HG03139 (cell line): ENCODE measurements around the gene SIM2.

Source experiments
- ATAC-seq: cut with Tn5 transposase; IDR thresholded peaks from one replicate; pipeline ENCODE4 v1.9.1; 2021; ENCODE audit not compliant: unreplicated experiment

The SIM2 gene

DNA sequence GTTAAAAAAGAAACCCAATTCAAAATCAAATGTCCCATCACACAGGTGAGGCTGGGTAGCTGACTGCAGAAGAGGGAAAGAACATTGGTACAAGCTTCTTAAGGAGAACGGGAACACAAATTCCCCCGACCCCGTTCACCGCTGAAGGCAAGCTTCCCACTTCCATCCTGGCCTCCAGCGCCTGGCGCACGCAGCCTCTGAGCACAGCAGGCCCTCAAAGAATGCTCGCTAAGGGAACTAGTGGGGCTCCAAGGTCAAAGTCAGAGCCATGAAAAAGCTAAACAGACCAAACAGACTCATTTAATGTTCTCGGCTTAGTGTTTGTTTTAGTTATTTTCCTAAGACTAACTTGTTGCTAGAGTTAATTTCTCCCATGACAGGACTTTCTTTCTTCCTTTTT, 63.7 kb downstream of the SIM2 start:
- ATAC-seq, result no peak

DNA sequence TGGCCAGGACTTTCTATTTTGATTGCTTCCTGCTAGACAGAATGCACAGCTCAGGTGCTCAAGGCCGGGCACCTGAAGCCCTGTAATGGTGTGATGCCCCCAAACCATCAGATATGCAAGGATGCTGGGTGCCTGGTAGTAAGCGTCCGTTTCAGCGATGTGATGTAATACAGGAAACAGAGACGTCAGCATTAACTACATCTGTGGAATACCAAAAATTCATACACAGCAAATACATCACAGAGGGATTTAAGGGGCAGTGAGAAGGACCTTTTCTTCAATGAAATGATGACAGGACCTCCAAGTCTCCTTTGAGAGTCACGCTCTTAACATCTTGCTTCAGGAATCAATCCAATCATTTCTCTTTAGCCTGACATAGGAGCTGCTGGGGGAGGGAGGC, 64.4 kb downstream of the SIM2 start:
- ATAC-seq, result no peak

DNA sequence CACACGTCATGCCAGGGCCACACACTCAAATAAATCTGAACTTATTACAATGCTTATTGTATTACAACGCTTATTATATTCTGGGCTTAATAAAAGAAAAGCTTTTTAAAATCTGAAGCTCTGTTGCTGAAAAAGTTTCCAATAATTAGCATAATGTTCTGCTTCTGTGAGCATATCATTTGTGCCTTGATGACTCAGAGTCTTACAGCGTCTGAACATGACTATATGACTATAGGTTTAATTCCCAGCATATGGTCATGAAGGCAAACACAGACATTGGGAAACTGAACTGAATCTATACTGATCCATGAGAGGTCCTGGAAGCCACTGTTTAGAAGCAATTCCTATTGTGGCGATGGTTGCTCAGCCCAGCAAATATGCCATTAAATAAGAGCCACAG, 66.3 kb downstream of the SIM2 start:
- ATAC-seq, result no peak

DNA sequence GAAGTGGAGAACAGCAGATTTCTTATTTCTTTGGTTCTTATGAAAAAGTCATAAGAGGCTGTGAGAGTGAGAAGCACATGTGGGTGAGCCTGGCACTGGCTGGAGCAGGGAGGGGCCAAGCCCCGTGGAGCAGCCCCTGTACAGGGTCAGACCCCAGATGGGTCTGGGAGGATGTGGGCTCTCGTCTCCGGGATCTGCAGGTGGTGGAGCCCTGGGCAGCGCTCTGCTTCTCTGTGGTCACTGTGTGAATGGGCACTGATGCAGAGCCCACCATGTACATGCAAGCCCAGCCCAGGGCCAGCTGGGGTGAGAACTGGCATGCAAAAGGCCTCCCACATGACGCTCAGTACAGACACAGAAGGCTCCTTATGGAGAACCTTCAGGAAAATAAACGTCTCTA, 67.6 kb downstream of the SIM2 start:
- ATAC-seq, result no peak

DNA sequence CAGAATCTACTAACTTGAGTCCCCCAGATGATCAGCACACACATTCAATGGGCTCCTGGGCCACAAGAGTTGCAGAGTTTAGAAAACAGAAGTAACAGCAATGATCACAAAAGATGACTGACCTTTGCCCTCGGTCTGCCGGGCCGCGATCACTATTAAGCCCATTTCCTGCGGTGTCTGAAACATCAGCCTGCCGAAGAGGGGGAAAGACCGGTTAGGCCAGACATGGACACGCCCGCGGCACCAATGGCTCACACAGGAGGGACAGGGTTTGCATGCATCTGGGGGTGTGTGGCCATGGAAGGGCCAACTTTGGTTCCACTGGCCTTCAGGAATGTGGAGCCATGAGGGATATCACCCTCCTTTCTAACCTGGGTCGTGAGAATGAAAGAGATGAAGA, 68.2 kb downstream of the SIM2 start:
- ATAC-seq, result no peak

DNA sequence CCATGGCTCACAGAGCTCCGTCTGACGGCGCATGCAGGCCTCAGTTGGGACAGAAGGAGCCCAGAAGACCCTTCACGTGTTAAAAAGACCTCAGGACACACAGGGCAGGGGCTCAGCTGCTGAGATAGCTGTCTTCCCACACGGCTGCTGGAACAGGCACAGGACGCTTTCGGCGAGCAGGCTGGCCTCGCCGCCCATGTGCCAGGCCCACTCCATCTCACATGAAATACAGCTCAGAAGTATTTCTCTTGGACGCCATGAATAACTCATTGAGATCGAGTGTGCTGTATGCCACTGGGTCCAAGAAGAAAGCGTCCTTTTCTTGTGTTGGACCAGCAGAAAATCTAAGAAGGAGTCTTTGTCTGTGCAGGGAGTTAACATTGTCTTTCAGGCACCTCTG, 69.6 kb downstream of the SIM2 start:
- ATAC-seq, result no peak

DNA sequence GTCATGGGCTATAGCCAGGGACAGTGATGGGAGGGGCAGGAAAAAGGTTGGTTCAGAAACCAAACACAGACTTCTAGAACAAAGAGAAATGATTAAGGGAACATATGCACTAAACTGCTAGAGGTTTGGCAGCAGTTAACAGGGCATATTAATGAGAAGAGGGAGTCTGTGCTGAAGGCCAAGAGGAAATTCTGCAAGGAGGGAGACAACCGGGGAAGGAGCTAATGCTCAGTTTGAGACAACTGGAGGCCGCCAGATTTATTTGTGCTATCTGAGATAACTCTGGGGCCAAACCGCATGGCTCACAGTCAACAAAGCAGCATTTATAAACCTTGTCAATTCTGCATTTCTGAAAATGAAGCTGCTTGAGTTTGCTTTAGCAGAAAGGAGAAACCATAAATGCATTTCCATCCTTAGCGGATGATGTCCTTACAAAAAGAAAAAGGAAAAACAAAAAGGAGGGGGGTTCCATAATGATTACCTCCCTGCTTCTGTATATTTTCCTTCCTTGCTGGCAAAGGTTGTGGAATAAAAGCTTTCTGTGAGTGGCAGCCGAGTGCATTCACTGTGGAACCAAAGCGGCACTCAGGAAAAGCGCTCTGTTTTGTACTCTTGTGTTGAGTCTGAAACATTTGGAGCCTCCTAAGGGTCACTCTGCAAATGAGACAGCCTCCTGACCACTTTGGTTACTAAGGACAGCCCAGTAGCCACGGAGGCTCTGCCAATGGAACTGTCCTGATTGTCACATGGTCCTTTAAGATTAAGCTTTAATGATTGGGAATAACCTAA, 70.3 kb downstream of the SIM2 start:
- no peak for ATAC-seq

DNA sequence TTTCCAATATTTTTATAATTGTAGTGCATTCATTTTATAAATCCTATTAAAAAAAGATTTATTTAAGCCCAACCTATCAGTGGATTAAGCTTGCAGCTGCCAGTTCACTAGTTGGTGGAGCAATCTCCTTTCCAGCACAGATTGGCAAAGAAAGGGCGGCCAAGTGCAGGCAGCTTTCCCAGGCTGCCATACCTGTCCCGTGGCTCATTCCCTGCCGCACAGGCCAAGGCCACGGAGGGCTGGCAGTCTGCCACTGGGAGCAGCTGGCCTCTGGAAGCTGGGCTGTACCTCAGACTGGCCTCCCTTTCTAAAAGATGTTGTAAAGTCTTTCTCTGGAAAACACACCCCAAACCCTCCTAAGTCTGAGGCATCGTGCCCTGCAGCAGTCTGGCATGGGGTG, 74.2 kb downstream of the SIM2 start:
- no peak for ATAC-seq

DNA sequence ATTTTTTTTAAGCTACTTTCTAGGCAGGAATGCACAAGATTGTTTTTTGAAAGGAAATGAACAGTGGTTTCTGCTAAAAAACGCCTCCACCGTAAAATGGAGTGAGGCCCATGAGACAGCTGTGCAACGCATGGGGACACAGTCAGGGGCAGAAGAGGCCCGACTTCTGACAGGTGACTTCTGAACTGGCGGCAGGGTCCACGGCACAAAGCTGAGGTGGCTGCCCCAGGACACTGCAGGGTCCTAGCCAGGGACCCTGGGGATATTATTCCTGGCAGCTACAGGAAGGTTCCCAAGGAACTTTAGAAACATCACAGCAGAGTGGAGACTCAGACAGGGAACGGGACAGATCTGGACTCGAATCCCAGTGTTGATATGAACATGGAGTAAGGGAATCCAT, 75.1 kb downstream of the SIM2 start:
- ATAC-seq, result no peak

DNA sequence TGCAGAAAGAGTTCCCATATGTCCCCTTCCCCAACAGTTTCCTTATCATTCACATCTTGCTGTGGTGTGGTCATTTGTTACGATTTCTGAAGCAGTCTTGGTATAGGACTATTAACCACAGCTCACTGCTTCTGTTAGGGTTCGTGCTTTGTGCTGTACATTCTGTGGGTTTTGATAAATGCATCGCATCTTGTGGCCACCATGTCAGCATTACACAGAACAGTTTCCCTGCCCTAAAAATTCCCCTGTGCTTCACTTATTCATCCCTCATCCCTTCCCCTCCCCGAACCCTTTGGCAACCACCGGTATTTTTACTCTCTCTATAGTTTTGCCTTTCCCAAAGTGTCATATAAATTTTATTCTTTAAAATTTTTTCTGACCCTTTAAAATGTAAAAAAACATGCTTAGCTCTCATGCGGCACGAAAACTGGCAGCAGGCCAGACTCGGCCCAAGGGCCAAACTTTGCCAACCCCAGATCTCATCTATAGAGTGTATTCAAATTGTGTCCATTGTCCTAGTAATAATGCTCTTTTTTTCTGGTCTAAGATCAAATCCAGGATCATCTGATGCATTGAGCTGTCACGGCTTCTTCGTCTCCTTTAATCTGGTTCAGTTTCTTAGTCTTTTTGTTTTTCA, 78.2 kb downstream of the SIM2 start:
- ATAC-seq, result no peak

DNA sequence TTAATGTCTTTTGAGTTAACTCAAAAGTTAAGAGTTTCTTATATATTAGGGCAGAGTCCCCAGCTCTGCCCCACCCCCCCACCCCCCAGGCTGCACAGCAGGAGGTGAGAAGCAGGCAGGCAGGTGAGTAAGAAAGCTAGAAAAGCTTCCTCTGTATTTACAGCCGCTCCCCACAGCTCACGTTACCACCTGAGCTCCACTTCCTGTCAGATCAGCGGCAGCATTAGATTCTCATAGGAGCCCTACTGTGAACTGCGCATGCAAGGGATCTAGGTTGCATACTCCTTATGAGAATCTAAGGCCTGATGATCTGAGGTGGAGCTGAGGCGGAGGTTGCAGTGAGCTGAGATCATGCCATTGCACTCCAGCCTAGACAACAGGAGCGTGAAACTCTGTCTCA, 81.9 kb downstream of the SIM2 start:
- no peak for ATAC-seq

DNA sequence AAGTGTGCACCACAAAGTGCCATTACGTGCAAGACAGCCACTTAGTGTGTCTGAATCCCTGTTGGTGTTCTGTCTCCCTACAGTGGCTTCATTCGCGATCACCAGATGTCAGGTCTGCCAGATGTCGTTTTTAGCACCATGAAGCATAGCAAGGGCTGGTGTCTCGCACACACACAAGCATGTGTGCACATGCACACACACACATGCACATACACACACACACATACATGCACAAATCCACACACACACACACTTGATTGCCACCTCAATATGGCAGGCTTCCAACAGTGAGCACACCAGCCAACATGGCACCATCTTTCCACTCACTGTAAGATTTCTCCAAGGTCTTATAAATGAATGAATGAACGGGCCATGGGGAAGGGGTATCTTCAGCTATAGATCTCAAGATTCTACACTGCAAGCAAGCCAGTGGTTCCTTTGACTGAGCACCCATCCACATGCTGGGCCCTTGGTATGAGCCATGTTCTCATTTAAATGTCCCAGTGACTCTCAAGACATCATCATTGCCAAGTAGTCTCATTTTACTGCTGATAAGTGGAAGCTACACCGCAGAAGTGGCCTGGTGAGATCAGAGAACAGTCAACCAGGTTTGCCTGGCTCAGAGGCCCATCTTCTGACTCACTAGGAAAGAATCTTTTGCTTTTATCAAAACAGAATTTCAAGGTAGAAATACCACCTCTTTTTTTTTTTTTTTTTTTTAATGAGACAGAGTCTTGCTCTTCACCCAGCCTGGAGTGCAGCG, 84.9 kb downstream of the SIM2 start:
- ATAC-seq, result no peak

DNA sequence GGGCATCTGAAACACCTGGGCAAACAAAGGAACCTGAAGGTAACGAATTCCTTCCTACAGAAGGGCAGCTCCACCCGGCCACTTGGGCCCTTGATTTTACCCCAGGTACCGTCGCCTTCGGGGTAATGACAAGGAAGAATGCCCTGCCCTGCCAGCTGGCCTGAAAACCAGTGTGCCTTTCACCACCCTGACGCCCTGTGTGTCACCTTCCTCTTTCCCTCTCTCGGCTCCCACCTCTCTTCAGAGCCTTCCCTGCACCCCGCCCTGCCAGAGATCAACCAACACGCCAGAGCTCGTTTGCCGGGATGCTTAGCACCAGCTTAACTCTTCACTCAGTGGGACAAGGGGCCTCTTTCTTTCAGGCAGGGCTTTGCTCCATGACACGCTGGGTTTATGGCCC, 86.0 kb downstream of the SIM2 start:
- no peak for ATAC-seq

DNA sequence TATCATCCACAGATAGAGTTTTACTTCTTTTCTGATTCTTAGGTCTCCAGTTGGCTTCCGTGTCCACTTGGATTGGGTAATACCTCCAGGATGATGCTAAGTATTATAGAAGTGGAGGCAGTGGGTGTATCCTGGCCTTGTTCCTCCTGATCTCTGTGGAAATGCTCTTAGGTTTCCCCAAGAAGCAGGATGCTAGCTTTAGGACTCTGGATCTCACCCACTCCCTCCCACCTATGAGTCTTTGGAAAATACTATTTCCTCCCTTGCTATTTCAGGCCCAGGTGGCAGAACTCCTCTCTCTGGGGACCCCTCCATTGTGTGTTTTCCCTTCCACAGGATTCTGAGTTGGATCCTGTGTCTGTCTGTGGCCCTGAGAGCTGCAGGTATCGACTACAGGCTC, 86.7 kb downstream of the SIM2 start:
- ATAC-seq, result no peak

DNA sequence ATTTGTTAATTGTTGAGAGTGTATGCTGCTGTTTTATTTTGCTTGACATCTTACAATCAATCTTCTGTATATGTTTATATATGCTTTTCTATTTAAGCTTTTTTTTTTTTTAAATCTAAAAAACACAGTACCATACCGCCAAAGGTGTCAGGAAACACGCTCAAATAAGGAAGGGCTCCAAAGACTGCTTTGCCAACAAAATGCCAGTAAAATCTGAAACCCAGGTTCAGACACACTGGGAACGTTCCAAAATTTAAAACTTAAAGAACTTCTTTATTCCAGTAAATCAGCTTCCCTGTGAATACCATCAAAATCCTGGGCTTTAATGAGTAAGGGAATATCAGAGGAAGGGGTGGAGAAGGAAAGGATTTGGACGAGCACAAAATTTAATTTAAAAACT, 87.3 kb downstream of the SIM2 start:
- no peak for ATAC-seq

DNA sequence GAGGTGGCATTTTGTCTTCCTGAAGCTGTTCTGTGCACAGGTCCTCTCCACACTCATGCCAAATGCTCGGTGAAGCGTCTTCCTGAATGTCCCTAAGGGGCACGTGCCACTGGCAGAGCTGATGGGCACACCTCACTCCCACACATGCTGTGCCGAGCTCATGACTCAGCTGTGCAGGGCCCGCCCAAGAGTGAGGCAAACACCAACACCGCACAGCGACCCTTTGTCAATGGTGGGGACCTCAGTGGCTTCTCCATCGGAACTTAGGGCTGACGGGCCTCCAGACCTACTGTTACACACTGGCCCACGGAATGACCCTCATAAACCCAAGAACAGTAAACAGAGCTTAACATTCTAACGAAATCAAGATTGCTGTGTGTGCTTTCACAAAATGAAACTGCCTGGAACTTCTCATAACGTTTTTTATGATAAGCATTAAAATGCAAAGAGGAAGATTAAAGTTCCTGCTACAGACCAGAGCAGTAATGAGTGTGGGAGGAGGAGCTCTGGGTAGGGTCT, 89.3 kb downstream of the SIM2 start:
- no peak for ATAC-seq

DNA sequence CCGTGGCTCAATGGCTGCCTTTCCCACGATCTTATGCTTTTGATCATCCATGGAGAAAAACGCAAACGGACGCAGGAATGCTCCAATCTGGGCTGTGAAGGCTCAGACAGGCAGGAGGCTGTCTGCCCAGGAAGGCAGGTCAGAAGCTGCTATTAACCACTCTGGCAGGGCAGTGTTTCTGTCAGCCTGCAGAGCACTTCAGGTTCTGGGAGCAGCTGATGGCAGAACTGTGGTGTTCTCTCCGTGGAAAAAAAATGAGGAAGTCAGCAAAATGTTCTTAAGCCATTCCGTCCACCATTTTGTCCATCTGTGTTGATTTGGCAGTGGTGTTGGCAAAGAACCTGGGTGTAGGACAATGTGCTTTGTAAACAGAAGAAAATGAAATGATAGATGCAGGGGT, 91.7 kb downstream of the SIM2 start:
- no peak for ATAC-seq

DNA sequence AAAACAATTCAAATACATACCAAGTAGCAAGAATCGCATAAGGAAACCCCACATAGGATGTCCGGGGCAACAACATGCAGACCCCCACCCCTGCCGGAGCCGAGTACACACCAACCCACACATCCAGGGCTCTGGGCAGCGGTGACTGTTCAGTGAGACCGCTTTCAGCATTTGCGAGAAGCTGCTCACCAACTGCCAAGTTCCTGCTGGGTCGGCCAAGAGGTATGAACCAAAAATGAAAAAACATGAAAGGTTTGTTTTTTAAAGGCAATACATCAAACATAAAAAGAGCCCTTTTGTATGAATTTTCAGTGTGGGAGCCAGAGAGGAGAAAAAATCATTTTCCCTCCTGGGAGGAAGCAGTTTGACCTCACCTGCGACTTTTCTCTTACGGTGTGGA, 92.3 kb downstream of the SIM2 start:
- ATAC-seq, result no peak

DNA sequence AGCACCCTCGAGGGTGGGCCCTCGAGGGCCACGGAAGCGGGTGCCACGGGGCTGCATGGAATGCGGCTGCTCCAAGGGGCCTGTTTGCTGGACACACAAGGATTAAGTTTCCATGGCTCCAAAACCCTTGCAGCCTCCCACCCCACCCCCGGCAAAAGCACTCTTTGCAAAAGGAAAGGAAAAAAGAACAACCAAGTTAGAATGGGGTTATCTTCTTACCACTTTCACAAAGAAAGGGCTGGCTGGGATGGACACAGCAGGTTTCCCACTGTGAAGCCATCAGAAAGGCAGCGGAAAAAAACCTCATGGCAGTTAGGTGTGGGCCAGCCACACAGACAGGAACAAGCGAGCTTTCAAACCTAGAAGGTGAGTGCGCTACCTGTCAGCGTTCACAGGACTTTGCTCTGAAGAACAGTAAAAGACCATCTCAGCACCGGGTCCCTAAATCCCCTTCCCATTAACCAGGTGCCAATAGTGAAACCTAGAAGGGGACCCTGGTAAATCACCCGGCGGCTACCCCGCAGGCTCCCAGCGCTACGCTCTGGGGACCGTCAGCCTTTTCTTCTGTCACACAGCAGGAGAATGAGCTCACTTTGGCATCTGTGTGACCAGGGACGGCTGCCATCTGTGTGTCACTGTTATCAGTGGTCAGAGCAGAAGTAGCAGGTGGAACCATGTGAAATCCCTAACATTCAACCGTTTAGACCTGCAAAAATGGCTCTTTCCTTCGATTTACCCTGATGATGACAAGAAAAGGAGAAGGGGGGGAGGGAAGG, 93.0 kb downstream of the SIM2 start:
- ATAC-seq, result no peak

DNA sequence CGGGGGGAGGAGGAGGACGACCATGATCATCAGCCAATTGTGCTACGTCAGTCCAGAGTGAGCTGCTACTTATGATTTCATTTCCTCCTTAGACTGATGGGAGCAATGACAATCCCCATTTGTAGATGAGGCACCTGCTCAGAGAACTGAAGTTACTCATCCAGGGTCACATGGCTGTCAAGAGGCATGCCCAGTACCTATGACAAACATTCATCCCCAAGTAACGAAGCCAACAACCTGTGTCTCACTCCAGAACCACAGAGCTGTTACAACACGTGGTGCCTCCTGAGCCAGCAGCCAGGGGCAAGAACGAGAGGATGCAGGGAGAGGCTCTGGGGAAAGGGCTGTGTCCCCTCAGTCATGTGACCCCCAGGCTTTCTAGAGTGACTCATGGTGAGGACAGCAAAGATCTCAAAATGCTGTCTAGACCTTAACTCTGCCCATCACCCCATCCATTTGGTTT, 93.6 kb downstream of the SIM2 start:
- no peak for ATAC-seq

DNA sequence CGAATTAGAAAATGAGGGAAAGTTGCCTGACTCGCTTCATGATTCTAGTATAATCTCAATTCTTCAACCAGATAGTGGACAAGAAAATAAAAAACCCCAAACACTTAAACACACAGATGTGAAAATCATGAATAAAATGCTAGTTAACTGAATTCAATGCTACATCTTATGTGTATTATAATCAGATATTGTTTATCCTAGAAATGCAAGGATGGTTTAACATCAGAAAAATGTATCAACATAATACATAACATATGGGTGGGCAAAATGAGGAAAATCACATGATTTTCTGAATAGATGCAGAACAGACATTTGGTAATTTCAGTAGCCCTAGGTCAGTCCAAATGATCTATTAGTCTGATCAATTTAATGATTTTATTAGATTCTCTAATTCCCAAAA, 97.2 kb downstream of the SIM2 start:
- ATAC-seq, result no peak
